Measurements from ENCODE around the gene SPSB1.

SPSB1 gene

GRCh38 chr1:9319208-9319788 lies 26.6 kb downstream of the SPSB1 start:
- TF ChIP-seq POLR2A (IDR thresholded peaks at IDR 0.05; ENCODE audit: low read depth, low read length), result no peak
- FAIRE-seq (no peak), DNase-seq (ENCODE audit: insufficient read length, low spot score) (no peak)

- FAIRE-seq (no peak), DNase-seq (ENCODE audit: insufficient read length, low spot score) (no peak)
- no peak for TF ChIP-seq POLR2A (IDR thresholded peaks at IDR 0.05; ENCODE audit: low read depth, low read length)
These were observed 27.3 kb downstream of the SPSB1 start for GRCh38 chr1:9319789-9320519.

GRCh38 chr1:9320520-9321479 lies 28.1 kb downstream of the SPSB1 start:
- FAIRE-seq (no peak), DNase-seq (ENCODE audit: insufficient read length, low spot score) (no peak)
- TF ChIP-seq POLR2A (IDR thresholded peaks at IDR 0.05; ENCODE audit: low read depth, low read length), result no peak

GRCh38 chr1:9321480-9321849 lies 28.8 kb downstream of the SPSB1 start:
- DNase-seq (ENCODE audit: insufficient read length, low spot score) (no peak), FAIRE-seq (no peak)
- TF ChIP-seq POLR2A (IDR thresholded peaks at IDR 0.05; ENCODE audit: low read depth, low read length), result no peak

GRCh38 chr1:9321986-9322660 lies 29.4 kb downstream of the SPSB1 start:
- no peak for TF ChIP-seq POLR2A (IDR thresholded peaks at IDR 0.05; ENCODE audit: low read depth, low read length)
- FAIRE-seq, result no peak

GRCh38 chr1:9322661-9323244 lies 30.1 kb downstream of the SPSB1 start:
- no peak for FAIRE-seq

More at GRCh38 chr1:9321986-9322660, 29.4 kb downstream of the SPSB1 start:
- DNase-seq (ENCODE audit: insufficient read length, low spot score), result no peak

GRCh38 chr1:9324246-9325096 lies 31.8 kb downstream of the SPSB1 start:
- no peak for TF ChIP-seq POLR2A (IDR thresholded peaks at IDR 0.05; ENCODE audit: low read depth, low read length)
- no peak for DNase-seq (ENCODE audit: insufficient read length, low spot score)
- FAIRE-seq, result no peak

More at GRCh38 chr1:9322661-9323244, 30.1 kb downstream of the SPSB1 start:
- no peak for TF ChIP-seq POLR2A (IDR thresholded peaks at IDR 0.05; ENCODE audit: low read depth, low read length)
- DNase-seq (ENCODE audit: insufficient read length, low spot score), result no peak

- no peak for TF ChIP-seq POLR2A (IDR thresholded peaks at IDR 0.05; ENCODE audit: low read depth, low read length)
- DNase-seq (ENCODE audit: insufficient read length, low spot score), result no peak
- no peak for FAIRE-seq
These were observed 33.9 kb downstream of the SPSB1 start for GRCh38 chr1:9326596-9326995.

- no peak for DNase-seq (ENCODE audit: insufficient read length, low spot score)
- TF ChIP-seq POLR2A (IDR thresholded peaks at IDR 0.05; ENCODE audit: low read depth, low read length), result no peak
- FAIRE-seq, result no peak
These were observed 35.5 kb downstream of the SPSB1 start for GRCh38 chr1:9328201-9328600.

- DNase-seq (ENCODE audit: insufficient read length, low spot score) (no peak), FAIRE-seq (no peak)
- TF ChIP-seq POLR2A (IDR thresholded peaks at IDR 0.05; ENCODE audit: low read depth, low read length), result no peak
These were observed 36.0 kb downstream of the SPSB1 start for GRCh38 chr1:9328715-9329114.

- no peak for DNase-seq (ENCODE audit: insufficient read length, low spot score)
- no peak for FAIRE-seq
These were observed 38.3 kb downstream of the SPSB1 start for GRCh38 chr1:9331016-9331415.

GRCh38 chr1:9331558-9332346 lies 39.1 kb downstream of the SPSB1 start:
- no peak for TF ChIP-seq POLR2A (IDR thresholded peaks at IDR 0.05; ENCODE audit: low read depth, low read length)
- no peak for DNase-seq (ENCODE audit: insufficient read length, low spot score)
- FAIRE-seq, result no peak

More at GRCh38 chr1:9331016-9331415, 38.3 kb downstream of the SPSB1 start:
- TF ChIP-seq POLR2A (IDR thresholded peaks at IDR 0.05; ENCODE audit: low read depth, low read length), result no peak

Data from H54 (cell line).